GM18511 (cell line): ENCODE data around the gene SMIM45.
"Not testable (repeated sequence)": the region's sequence is repeated elsewhere in the genome, so short reads cannot be mapped to it uniquely, and the experiment has no call there.

Experiments
- ATAC-seq: cut with Tn5 transposase; IDR thresholded peaks from one replicate; pipeline ENCODE4 v1.9.1; 2021; ENCODE audit warnings: mild to moderate bottlenecking, moderate library complexity; ENCODE audit not compliant: unreplicated experiment

Gene SMIM45

DNA sequence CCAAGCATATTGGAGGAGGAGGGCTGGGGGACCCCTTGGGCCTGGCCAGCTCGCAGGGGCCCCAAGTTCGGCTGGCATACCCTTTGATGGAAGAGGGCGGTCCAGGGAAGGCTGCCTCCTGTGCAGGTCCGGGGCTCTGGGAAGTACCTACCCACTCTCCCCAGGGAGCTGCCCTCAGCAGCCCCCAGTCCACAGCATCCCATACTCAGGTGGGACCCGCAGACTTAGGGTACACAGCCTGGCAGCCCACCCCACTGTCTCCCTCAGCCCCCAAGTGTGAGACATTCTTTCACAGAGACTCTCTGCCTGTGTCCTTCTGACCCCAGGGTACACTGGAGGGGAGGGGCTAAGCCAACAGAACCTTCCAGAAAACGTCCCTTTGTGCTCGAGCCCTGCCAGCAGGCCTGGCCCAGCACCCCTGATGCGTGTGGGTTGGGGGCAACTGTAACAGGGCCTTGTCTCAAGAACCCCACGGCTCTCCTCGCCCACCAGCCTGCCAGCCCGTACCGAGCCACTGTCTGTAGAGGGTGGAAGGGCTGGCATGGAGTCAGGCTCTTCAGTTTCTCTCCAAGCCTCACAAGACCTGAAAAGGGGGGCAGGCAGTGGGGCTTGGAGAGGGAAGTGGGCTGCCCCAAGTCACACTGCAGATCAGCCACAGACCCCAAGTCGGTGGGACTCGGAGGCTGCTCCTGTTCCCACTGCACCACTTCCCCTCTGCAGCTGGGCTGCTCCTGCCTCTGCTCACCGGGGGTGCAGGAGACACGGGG is 18.4 kb upstream of the SMIM45 start:
- no peak for ATAC-seq

DNA sequence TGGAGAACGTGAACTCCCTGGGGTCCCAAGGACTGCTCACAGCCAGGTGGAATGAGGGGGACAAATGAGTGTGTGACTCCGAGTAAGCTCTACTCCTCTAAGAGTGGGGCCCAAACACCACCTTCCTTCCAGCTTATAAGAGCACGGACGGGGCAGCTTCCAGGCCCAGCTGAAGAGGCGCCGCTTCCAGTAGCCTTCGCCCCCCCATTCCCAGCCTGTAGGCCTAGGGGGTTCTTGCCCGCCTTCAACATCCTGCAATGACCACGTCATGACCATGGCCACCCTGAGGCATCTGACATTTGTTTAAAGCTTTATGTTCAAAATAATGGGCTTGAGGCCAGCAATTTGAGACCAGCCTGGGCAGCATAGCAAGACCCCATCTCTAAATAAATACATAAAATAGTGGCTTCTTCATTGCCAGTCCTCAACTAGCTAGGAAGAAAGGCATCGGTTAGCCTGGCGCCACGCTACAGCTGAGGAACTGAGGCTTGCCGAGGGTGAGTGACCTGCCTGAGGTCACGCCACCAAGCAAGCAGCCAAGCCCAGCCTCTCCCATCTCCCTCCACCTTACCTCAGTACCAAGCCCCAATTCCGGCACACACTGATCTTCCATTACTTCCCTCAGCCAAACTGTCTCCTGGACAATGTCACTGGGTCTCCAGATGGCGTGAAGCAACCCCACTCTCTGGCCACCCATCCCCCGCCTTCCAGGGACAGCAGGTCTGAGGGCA is 17.5 kb upstream of the SMIM45 start:
- ATAC-seq: no peak

DNA sequence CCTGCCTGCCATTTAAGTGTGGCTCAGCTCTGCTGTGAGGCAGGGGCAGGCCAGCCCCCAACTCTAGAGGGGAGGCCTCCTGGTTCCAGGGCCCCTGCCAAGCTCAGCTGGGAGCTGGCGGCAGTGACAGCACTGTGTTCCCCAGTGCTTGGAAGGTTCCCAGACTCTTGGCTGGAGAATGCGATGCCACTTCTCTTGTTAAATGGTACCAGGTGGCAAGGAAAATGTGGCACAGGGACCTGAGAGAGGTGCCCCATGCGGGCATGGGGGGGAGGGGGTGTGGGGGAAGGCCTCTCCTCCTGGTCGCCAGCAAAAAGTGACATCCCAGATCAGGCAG is 17.0 kb upstream of the SMIM45 start:
- ATAC-seq: no peak

DNA sequence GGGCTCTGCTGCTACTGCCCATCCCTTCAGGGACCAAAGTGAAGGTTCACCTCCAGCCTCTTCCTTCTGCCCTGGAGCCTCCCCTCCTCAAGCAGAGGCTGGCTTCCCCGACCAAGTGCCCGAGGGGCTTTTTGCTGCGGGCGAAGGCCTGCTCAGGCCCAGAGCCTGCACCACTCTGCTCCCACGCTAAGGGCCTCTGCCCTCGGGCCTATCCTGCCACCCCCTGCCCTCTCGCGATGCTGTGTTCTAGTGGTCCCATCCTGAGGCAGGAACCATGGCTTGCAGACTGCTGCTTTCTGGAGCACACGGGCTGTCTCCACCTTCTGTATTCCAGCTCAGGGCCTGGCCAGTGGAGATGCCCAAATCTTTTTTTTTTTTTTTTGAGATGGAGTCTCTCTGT is 16.4 kb upstream of the SMIM45 start:
- ATAC-seq: no peak

DNA sequence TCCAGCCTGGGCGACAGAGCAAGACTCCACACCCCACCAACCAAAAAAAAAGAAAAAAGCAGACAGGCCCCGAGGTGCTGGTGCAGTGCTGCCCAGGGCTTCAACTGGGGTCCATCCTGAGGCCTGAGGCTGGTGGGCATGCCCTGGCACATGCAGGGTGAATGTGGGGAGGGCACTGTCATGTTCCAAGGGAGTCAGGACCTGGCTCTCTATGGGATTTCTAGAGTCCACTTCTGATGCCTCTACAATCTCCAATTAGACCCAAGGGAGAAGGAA is 15.1 kb upstream of the SMIM45 start:
- ATAC-seq: no peak

DNA sequence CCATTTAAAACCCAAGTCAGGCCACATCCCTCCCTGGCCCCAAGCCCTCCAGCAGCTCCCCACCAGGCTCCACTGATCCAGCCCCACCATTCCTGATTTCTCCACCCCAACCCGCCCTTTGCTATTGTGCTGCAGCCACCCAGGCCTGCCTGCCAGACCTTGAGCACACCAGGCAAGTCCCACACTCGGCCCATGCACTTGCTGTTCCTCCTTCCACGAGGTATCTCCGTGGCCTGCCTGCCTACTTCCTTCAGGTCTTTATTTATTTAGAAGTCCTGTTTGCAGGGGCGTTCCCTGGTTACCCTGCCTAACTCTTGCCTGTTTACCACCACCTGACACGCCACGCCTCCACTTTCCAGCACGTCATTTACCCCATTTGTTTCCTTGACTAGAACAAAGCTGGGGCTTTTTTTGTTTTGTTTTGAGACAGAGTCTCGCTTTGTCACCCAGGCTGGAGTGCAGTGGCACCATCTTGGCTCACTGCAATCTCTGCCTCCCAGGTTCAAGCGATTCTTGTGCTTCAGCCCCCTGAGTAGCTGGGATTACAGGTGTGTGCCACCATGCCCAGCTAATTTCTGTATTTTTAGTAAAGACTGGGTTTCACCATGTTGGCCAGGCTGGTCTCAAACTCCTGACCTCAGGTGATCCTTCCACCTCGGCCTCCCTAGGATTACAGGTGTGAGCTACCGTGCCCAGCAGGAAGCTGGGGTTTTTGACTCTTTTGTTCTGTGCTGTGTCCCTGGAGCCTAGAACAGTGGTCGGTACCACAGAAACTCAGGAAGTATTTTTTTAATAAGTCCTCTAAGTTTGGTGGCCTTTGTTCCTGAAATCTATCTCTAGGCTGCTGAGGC is 11.7 kb upstream of the SMIM45 start:
- ATAC-seq: peak; percentile 52

DNA sequence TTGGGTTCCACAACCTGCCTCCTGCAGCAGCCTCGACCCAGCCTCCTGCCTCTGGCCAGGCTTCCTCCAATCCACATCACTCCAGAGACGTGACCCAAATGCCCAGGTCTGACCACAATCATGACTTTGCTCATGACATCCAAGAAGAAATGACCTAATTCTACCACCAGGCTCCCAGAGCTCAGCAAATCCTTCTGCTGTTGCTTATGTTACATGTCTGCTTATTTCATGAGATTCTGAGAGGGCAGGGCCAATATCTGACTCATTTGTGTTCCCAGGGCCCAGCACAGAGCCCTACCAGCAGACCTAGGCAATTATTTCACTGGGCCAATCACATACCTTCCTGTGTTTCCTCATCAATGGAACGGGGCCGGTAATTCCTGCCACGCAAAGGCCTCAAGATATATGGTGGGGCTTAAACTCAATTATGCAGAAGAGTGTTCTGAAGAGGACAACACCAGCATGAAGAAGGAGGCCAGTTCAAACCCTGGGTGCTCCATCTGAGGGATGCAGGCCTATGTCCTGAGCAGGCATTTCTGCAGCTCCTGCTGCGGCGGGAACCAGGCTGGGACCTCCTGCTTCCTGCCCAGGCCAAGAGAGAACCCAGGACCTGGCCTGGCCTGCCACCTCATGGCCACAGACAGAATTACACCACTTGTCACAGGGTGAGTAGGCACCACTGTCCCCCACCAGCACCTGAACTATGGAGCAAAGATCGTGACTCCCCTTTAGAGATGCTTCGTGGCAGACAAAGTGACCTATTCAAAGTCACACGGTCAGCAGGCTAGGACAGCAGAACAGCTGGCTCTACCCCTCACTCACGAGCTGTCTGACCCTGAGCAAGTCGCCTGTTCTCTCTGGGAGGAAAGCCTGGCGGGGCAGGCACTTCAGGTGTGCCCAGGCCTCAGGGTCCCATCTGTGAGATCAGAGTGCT is 10.9 kb upstream of the SMIM45 start:
- ATAC-seq: no peak

DNA sequence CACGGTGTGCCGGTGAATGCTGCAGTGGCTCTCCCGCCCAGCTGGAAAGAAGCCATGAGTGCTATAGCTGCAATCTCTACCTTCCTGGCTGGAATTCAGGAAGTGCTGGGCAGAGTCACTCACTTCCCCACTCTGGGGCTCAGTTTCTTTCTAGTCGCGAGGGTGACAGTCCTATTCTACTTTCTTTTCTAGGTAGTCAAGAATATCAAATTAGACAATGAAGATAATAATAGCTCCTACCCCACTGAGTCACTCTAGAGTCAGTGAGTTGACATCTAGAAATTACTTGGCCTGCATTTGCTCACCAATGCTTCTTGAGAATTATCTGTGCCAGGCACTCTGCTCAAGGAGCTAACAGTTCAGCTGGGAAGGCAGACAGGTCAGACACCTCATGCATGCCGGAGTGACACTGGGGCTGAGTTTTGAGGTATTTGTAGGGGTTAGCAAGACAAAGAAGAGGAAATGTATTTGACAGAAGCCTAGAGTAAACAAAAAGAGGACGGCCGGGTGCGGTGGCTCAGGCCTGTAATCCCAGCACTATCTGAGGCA is 8.2 kb upstream of the SMIM45 start:
- no peak for ATAC-seq

DNA sequence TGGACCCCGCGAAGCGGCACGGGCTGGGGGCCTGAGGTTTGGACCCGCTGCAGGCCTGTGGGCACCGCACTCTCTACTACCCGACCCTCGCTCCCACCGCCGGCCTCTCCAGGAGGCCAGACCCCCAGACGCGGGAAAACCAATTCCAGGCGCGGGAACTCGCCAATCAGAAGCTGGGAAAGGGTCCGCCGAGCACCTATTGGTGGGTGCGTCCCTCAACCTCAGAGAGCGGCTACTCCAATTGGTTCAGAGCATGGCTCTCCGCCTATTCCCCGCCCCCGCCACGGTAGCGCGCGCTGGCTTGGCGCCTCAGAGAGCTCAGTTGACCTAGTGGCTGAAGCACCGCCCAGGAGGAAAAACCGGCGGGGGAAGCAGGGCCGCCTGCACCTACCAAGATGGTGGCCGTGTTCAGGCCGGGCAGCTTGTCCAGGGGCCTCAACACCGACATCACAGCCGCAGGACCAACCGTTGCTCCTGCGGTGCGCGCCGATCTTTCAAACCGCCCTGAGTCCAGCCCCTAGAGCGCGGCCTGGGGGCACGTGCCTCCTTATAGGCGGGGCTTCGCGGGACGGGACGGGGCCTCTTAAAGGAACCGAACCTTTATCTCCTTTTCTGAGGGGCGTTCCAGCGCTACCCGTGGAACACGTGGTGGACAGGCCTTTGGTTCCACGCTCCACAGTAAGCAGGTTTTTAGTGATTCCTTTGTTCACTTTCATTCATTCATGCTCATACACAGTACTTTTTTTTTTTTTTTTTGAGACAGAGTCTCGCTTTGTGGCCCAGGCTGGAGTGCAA is 5.1 kb upstream of the SMIM45 start, which contains the start of gene CENPM:
CENPM (minus strand) TSS at position 524 of the 795 bp plus-strand sequence; CDS start at position 448, 76 bp downstream.
- ATAC-seq: peak; percentile 82

DNA sequence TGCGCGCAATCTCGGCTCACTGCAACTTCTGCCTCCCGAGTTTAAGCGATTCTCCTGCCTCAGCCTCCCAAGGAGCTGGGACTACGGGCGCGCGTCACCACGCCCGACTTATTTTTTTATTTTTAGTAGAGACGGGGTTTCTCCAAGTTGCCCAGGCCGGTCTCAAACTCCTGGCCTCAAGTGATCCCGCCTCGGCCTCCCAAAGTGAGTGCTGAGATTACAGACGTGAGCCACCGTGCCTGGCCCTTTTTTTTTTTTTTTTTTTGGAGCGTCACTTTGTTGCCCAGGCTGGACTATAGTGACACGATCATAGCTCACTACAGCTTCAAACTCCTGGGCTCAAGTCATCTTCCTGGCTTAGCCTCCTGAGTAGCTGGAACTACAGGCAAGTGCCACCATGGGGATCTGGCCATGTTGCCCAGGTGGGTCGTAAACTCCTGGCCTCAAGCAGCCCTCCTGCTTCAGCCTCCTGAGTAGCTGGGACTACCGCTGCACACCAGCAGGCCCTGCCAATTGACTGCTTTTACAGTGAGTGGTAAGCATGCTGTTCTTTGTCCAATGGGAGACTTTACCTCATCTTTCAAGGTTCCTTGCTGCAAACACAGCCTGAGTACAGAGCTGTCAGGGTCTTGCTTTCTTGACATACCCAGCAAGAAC is 4.4 kb upstream of the SMIM45 start:
- no peak for ATAC-seq

DNA sequence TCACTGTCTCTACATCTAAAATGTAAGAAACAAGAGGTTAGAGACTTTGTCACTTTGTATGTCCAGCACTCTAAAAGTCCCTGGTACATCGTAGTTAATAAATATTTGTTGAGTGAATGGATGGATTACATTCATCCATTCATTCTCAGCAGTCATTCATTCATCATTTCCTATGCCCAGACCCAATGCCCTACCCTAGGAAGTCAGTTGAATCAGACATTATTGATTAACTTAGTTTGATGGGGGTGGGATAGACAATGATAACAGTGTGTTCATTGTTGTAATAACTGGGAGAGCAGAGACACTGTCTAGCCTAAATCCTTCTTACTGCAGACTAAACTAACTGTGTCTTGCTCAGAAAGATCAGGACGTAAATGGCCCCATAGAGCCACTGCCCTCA is 3.8 kb upstream of the SMIM45 start:
- ATAC-seq: no peak

DNA sequence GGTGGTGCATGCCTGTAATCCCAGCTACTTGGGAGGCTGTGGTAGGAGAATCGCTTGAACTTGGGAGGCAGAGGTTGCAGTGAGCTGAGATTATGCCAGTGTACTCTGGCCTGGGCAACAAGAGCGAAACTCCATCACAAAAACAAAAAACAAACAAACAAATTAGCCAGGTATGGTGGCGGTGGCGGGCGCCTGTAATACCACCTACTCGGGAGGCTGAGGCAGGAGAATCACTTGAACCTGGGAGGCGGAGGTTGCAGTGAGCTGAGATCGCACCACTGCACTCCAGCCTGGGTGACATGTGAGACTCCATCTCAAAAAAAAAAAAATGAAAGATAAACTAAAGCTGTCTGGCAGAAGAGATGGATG is 3.0 kb upstream of the SMIM45 start:
- ATAC-seq: not testable (repeated sequence)

DNA sequence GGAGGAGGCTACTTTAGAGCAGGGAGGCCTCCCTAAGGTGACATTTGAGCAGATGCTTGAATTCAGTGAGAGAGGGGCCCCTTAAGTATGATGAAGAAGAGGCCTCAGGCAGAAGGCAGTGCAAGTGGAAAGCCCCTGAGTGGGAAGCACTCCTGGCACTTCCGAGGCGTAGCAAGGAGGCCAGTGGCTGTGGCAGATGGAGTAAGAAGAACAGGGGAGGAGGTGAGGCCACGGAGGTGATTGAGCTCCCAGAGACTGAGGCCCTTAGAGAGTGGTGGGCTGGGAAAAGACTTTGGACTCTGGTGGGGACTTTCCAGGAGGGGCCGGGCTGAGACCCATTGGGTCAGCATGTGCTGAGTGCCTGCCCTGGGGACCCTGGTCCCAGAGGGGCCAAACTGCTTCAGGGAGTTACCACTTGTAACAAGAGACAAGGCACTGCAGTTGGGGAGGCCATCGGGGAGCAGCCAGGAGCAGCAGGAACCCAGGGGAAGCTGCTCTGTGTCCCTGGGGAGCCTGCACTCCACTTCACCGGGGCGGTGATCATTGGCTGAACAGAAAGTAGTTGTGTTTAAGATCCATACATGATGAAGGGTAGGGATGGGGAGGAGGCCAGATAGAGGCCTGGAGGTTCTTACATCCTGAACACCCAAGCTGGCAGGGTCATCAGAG is 2.5 kb upstream of the SMIM45 start:
- no peak for ATAC-seq

DNA sequence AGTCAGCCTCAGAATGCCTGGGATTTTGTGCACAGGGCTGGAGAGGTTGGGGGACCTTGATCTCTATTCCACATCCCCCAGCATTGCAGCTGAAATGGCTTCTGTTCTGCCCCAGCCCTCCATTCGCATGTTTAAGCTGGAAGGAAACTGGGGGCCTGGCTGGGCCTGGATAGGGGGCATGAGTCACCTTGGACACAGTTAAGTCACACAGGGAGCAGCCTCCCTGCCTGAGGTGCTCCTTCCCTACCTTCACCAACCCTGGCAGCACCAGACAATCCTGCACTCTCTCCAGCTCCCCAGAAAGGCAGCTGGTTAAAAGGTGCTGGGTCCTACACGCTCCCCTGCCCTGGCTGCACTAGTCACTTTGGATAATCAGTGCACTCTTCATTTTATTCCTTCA is 763 bp downstream of the SMIM45 start:
- ATAC-seq: no peak

DNA sequence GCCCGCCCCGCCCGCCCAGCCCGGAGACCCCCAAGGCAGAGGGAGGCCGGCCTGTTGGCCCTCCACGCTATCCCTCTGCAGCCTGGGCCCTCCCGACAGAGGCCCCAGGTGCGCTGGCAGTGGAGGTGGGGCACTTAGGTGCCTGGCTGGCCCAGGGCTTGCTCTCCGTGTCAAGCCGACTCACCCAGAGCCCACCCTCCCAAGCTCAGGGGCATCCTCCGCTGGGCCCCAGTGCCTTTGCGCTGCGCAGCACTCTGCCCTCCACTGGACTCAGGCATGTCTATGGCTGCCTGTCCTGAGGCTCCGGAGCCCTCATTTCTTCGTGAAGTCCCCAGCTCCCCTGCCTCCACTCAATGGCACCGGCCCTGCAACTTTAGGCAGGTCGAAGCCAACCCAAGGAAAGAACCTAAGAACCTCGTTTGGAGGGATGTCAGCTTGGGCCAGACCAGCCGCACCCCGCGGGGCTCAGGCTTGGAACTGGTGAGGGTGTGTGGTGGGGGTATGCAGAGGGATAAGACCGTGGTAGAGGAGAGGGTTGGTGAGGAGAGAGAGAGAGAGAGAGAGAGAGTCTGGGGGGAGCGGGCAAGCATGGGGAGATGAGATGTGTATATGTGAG is 6.1 kb downstream of the SMIM45 start:
- ATAC-seq: no peak

DNA sequence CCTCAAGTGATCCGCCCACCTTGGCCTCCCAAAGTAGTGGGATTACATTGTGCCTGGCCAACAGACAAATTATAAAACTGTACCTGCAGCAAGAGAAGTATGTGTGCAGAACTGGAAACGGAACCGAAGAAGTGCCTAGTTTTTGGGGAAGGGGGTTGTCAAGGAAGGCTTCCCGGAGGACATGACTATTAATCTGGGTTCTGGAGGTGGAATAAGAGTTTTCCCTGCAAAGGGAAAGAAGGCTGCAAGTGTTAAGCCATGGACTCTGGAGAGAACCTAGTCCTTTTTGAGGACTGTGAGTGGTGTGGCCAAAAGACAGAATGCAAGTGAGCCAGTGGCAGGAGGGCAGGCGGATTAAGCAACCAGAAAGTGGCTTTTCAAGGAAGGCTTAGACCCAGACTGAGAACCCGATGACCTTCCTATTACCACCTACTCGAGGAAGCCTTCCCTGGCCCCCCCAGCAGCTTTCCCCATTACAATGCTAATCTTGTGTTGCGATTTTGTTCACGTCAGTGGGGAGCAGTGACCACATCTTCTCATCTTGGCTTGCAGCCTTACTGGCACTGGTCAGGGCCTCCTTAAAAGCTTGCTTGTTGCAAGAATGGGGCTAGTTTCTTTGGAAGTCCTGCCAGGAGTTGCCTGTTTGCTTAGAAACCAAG is 11.6 kb downstream of the SMIM45 start:
- ATAC-seq: no peak

DNA sequence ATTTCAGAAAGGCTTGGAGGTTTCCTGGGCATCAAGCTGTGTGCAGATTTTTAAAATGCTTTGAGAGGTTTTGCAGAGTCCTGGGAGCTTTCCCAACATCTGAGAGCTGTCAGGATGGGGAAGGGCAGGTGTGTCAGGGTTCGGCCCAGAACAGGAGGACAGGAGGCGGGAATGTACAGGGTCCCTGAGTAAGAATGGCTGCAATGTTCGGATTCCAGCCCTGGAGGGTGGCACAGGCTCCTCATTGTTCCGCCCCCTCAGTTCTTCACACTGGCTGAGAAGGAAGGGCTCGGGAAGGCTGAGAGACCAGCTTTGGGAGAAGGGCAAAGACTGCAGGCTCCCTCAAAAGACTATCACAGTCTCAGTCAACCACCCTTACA is 12.2 kb downstream of the SMIM45 start:
- ATAC-seq: no peak

DNA sequence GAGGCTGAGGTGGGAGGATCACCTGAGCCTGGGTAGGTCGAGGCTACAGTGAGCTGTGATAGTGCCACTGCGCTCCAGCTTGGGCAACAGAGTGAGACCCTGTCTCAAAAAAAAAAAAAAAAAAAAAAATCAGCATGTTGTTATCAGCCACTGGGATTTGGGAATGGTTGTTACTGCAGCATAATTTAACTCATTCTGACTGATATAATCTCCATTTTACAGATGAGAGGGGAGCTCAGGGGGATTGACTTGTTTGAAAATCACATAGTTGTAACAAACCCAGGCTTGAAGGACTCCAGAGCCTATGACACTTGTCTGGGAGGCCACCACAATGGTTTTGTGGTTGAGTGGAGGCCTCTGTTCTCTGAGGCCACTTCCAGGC is 14.3 kb downstream of the SMIM45 start:
- no peak for ATAC-seq
